ENCODE measurements around the gene GLMP.
A peak's percentile ranks its signal among the peaks of the same experiment; 100 is the strongest.

Gene GLMP

DNA sequence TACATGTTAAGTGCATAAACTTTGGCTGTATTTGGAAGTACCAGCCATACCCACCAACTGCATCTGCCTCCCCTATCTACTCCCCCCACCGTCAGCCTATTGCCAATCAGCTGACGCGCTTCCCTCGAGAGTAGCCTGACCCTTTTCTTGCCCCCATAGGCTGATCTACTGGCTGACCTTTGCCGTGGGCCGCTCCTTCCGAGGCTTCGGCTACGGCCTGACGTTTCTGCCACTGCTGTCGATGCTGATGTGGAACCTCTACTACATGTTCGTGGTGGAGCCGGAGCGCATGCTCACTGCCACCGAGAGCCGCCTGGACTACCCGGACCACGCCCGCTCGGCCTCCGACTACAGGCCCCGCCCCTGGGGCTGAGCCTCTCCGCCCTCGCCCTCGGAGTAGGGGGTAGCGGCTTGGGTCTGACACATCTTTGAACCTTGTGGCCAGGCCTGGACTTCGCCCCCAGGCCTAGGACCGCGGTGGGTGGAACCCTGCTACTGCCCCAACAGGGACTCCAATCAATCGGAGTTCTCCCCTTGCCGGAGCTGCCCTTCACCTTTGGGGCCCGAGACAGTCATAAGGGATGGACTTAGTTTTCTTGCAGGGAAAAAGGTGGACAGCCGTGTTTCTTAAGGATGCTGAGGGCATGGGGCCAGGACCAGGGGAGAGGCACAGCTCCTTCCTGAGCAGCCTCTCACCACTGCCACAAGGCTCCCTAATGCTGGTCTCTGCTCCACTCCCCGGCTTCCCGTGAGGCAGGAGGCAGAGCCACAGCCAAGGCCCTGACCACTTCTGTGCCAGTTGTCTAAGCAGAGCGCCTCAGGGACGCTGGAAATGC lies 4.0 kb downstream of the GLMP start:
- peak overlapping the region; percentile 55 for H3K4me3 ChIP-seq (ENCODE audit: low read depth, low read length)
- peak; percentile 35 for DNase-seq (ENCODE audit: low read depth)
- in situ Hi-C loops (cut with HindIII; ENCODE audit: low sequenced_read_pairs): no loop called here
- TF ChIP-seq, protein P1, sequence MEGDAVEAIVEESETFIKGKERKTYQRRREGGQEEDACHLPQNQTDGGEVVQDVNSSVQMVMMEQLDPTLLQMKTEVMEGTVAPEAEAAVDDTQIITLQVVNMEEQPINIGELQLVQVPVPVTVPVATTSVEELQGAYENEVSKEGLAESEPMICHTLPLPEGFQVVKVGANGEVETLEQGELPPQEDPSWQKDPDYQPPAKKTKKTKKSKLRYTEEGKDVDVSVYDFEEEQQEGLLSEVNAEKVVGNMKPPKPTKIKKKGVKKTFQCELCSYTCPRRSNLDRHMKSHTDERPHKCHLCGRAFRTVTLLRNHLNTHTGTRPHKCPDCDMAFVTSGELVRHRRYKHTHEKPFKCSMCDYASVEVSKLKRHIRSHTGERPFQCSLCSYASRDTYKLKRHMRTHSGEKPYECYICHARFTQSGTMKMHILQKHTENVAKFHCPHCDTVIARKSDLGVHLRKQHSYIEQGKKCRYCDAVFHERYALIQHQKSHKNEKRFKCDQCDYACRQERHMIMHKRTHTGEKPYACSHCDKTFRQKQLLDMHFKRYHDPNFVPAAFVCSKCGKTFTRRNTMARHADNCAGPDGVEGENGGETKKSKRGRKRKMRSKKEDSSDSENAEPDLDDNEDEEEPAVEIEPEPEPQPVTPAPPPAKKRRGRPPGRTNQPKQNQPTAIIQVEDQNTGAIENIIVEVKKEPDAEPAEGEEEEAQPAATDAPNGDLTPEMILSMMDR (IDR thresholded peaks at IDR 0.05; ENCODE audit: low read depth, low read length, missing control alignments): no peak

DNA sequence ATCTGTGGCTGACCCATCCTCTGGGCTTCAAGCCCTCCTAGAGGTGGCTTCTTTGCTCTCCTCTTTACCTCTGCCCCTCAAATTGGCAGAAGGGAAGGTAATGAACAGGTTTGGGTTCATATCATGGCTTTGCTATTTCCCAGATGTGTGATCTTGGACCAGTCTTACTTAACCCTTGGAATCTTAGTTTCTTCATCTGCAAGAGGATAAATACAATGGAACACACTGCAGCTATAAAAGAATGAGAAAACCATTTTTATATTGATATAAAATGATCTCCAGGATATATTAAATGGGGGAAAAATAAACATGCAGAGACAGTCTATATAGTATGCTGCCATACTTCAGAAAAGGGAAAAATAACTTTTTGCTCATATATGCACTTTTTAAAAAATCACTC lies 5.6 kb downstream of the GLMP start:
- in situ Hi-C loops (cut with HindIII; ENCODE audit: low sequenced_read_pairs): no loop called here
- DNase-seq (ENCODE audit: low read depth): no peak
- TF ChIP-seq, protein P1 (IDR thresholded peaks at IDR 0.05; ENCODE audit: low read depth, low read length, missing control alignments): no peak
- no peak overlapping the region for H3K4me3 ChIP-seq (ENCODE audit: low read depth, low read length)

DNA sequence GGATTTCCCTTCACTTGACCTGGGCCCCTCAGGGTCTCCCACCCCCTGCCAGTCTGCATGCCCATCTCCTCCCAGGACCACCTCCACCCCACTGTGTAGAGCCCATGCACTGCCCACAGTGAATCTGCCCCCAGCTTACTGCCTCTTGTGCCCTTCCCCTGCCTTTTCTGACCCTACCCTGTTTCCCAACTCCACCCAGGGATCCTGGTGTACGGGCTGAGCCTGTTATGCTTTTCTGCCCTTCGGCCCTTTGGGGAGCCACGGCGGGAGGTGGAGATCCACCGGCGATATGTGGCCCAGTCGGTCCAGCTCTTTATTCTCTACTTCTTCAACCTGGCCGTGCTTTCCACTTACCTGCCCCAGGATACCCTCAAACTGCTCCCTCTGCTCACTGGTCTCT lies 9.4 kb downstream of the GLMP start:
- in situ Hi-C loops (cut with HindIII; ENCODE audit: low sequenced_read_pairs): no loop called here
- TF ChIP-seq, protein P1 (IDR thresholded peaks at IDR 0.05; ENCODE audit: low read depth, low read length, missing control alignments): no peak
- H3K4me3 ChIP-seq (ENCODE audit: low read depth, low read length): no peak overlapping the region
- no peak for DNase-seq (ENCODE audit: low read depth)

DNA sequence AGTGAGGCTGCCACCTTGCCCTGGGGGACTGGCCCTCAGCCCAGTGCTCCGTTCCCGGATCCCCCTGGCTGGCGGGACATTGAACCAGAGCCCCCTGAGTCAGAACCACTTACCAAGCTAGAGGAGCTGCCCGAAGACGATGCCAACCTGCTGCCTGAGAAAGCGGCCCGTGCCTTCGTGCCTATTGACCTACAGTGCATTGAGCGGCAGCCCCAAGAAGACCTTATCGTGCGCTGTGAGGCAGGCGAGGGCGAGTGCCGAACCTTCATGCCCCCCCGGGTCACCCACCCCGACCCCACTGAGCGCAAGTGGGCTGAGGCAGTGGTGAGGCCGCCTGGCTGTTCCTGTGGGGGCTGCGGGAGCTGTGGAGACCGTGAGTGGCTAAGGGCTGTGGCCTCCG lies 10.0 kb downstream of the GLMP start:
- in situ Hi-C loops (cut with HindIII; ENCODE audit: low sequenced_read_pairs): no loop called here
- H3K4me3 ChIP-seq (ENCODE audit: low read depth, low read length): no peak overlapping the region
- no peak for DNase-seq (ENCODE audit: low read depth)
- TF ChIP-seq, protein P1 (IDR thresholded peaks at IDR 0.05; ENCODE audit: low read depth, low read length, missing control alignments): no peak

DNA sequence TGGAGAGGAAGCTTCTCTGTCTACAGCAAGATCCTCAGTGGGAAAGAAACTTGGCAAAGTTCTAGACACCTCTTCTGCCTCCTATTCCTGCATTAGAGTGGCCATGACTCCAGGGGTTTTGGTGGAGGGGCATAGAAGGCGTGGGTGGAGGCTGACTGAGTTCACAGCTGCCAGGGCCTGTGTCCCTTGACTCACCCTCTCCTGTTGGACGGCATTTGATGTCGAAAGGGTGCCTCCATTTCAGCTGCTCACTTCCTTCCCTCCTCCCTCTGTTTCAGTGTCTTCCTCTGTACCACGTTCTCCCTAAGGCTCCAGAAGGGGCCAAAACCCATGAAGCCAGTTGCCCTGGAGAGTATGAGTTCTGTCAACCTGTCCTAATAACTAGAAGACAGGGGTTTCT lies 10.7 kb downstream of the GLMP start:
- DNase-seq (ENCODE audit: low read depth): no peak
- in situ Hi-C loops (cut with HindIII; ENCODE audit: low sequenced_read_pairs): loop anchor here (5.0 kb wide), 1 partner anchor 147 kb away; no protein-coding TSS in a partner anchor
- TF ChIP-seq, protein P1 (IDR thresholded peaks at IDR 0.05; ENCODE audit: low read depth, low read length, missing control alignments): no peak
- no peak overlapping the region for H3K4me3 ChIP-seq (ENCODE audit: low read depth, low read length)

DNA sequence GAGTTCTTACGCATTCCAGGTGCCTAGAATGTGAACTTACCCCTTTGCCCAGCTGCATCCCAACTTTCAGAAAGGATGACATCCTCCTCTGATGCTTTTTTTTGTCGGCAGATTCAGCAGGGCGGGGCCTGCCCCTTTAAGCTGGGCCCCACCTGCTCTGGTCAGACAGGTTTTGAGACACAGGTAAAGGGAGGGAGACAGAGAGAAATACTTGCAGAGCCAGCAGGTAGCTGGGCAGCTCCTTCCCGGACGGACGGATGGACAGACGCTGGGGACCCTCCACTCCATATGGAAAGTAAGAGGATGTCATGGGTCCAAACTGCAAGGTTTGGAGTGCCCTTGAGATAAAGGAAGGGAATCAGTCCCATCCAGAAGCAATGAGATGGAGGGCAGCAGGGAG lies 11.4 kb downstream of the GLMP start, which contains the start of gene TMEM79:
TMEM79 (plus strand) TSS at position 214 of the 400 bp plus-strand sequence. CDS start 902 bp downstream, outside the sequence.
- TF ChIP-seq, protein P1 (IDR thresholded peaks at IDR 0.05; ENCODE audit: low read depth, low read length, missing control alignments): no peak
- no peak for DNase-seq (ENCODE audit: low read depth)
- in situ Hi-C loops (cut with HindIII; ENCODE audit: low sequenced_read_pairs): loop anchor here (5.0 kb wide), 1 partner anchor 147 kb away; no protein-coding TSS in a partner anchor
- H3K4me3 ChIP-seq (ENCODE audit: low read depth, low read length): peak within 1 kb of the TSS; percentile 64
